HepG2 (cell line): Measurements from ENCODE around the gene UNKL. TPM values are rescaled to one million over a fixed set of nuclear protein-coding genes. Genes with fewer than 3 reads are reported as not detected.

Experiments
- ATAC-seq: fragments of 200-7000 bp; cut with Tn5 transposase; 3 replicates; pipeline ENCODE4 v1.9.1; 2020; ENCODE audit warnings: mild to moderate bottlenecking, moderate library complexity
- BruUV-seq: library from RNA; stranded (reverse); fragments of 400-500 nt; replicated peaks from 2 replicates; lab custom pipeline; 2021; lab: Mats Ljungman, UMichigan
- CTCF ChIA-PET: fragments of 300-600 bp; formaldehyde crosslinking; extraction: SDS; loops from one replicate; lab custom pipeline; 2021; ENCODE audit warnings: low total read pairs, inconsistent platforms, low intra/inter-chr PET ratio; lab: Yijun Ruan, JAX
- POLR2A ChIA-PET: fragments of 350-600 bp; sonication (Branson Sonifier 250); formaldehyde crosslinking; loops from one replicate; lab custom pipeline; 2020; ENCODE audit warnings: antibody characterized with exemption, inconsistent platforms; lab: Yijun Ruan, JAX
- DNase-seq: peaks from one replicate; pipeline ENCODE4 v3.0.0-alpha.2; 2015; ENCODE audit warnings: low spot score
- FAIRE-seq: peaks from 3 replicates; lab custom pipeline; 2011; peaks lifted over from hg19 to GRCh38; lab: Jason Lieb, UNC
- H2AFZ ChIP-seq: one replicate; pipeline ENCODE4 v1.6.1; 2011; ENCODE audit warnings: low read length, inconsistent platforms
- H3K27ac ChIP-seq: fragments of 300-600 bp; 3 replicates; pipeline ENCODE4 v1.8.0; 2011; ENCODE audit warnings: mixed run types, mild to moderate bottlenecking, mixed read lengths, low read length, inconsistent platforms; ENCODE audit not compliant: insufficient read depth; ENCODE audit errors: extremely low read length
- H3K27me3 ChIP-seq, 2 experiments: fragments of 200-600 bp in 1 of 2; 2 replicates in 1 of 2; 3 replicates in 1 of 2; pipeline versions ENCODE4 v1.6.0 to v1.8.0; 2011; ENCODE audit warnings: low read length in 2 of 2, mild to moderate bottlenecking in 2 of 2, moderate library complexity in 2 of 2, inconsistent platforms in 1 of 2; ENCODE audit not compliant: insufficient read depth in 2 of 2, control insufficient read depth in 1 of 2
- H3K36me3 ChIP-seq, 2 experiments: fragments of 200-600 bp in 1 of 2; replicated peaks in 1 of 2; 2 replicates in 1 of 2; 3 replicates in 1 of 2; pipeline versions ENCODE4 v1.5.1 to v1.8.0; 2011; ENCODE audit warnings: low read length in 2 of 2, inconsistent platforms in 1 of 2; ENCODE audit not compliant: insufficient read depth in 2 of 2, control insufficient read depth in 1 of 2
- H3K4me1 ChIP-seq: 2 replicates; pipeline ENCODE4 v1.5.1; 2012; ENCODE audit warnings: low read length, inconsistent platforms; ENCODE audit not compliant: insufficient read depth
- H3K4me2 ChIP-seq: 2 replicates; pipeline ENCODE4 v1.6.0; 2011; ENCODE audit warnings: low read depth, low read length, inconsistent platforms
- H3K4me3 ChIP-seq, 3 experiments: fragments of 200-600 bp in 1 of 3; sonication (generic), shearing (Covaris generic) in 1 of 3; replicated peaks in 1 of 3; 2 replicates each; pipeline ENCODE4 v1.5.1; 2011 to 2016; ENCODE audit warnings: low read length in 3 of 3, inconsistent platforms in 2 of 3, low read depth in 2 of 3, mild to moderate bottlenecking in 2 of 3, control low read depth in 1 of 3, mixed read lengths in 1 of 3; ENCODE audit not compliant: insufficient read depth in 1 of 3
- H3K79me2 ChIP-seq: one replicate; pipeline ENCODE4 v1.6.1; 2011; ENCODE audit warnings: low read length, inconsistent platforms; ENCODE audit not compliant: insufficient read depth
- H3K9ac ChIP-seq: 2 replicates; pipeline ENCODE4 v1.6.0; 2011; ENCODE audit warnings: mild to moderate bottlenecking, low read depth, low read length, inconsistent platforms; ENCODE audit not compliant: insufficient read depth
- H3K9me3 ChIP-seq: 2 replicates; pipeline ENCODE4 v1.5.1; 2012; ENCODE audit warnings: mild to moderate bottlenecking, low read length
- H4K20me1 ChIP-seq: 2 replicates; pipeline ENCODE4 v1.6.0; 2011; ENCODE audit warnings: inconsistent platforms, mild to moderate bottlenecking, low read length, moderate library complexity; ENCODE audit not compliant: insufficient read depth
- E2F5 ChIP-seq: sonication (generic); formaldehyde crosslinking; conservative IDR thresholded peaks from 2 replicates; pipeline ENCODE4 v1.4.0; 2020; ENCODE audit warnings: missing genetic modification reagents
- HDAC1 ChIP-seq: sonication (generic); formaldehyde crosslinking; IDR thresholded peaks from 2 replicates; pipeline ENCODE4 v1.5.1; 2020; ENCODE audit warnings: mild to moderate bottlenecking, missing genetic modification reagents
- KAT2B ChIP-seq: fragments of 150-350 bp; IDR thresholded peaks from 2 replicates; pipeline ENCODE4 v1.6.1; 2014; ENCODE audit warnings: low read depth, low read length, borderline replicate concordance
- KDM6A ChIP-seq: IDR thresholded peaks from 2 replicates; pipeline ENCODE4 v1.6.1; 2016; ENCODE audit warnings: low read depth
- MXD3 ChIP-seq: IDR thresholded peaks from 2 replicates; pipeline ENCODE4 v1.6.1; 2016; ENCODE audit warnings: mild to moderate bottlenecking, missing biosample characterization, missing genetic modification reagents
- NBN ChIP-seq: fragments of 450-650 bp; conservative IDR thresholded peaks from 2 replicates; pipeline ENCODE4 v1.6.1; 2017
- SIN3A ChIP-seq: IDR thresholded peaks from 2 replicates; pipeline ENCODE4 v1.6.1; 2011; ENCODE audit warnings: low read depth, mild to moderate bottlenecking, control low read depth, low read length, borderline replicate concordance
- SP2 ChIP-seq: sonication (generic); formaldehyde crosslinking; IDR thresholded peaks from 2 replicates; pipeline ENCODE4 v1.5.1; 2020; ENCODE audit warnings: mild to moderate bottlenecking, missing genetic modification reagents
- SP5 ChIP-seq: IDR thresholded peaks from 2 replicates; pipeline ENCODE4 v1.6.1; 2016; ENCODE audit warnings: low read depth, borderline replicate concordance
- ZNF513 ChIP-seq: sonication (generic); formaldehyde crosslinking; conservative IDR thresholded peaks from 2 replicates; pipeline ENCODE4 v1.5.0; 2020; ENCODE audit warnings: missing genetic modification reagents
- ZNF629 ChIP-seq: sonication (generic); formaldehyde crosslinking; conservative IDR thresholded peaks from 2 replicates; pipeline ENCODE4 v1.5.0; 2020; ENCODE audit warnings: missing genetic modification reagents
- ZNF660 ChIP-seq: sonication (generic); formaldehyde crosslinking; IDR thresholded peaks from 2 replicates; pipeline ENCODE4 v1.5.1; 2020; ENCODE audit warnings: mild to moderate bottlenecking, low read depth, missing genetic modification reagents, borderline replicate concordance
- ZNF839 ChIP-seq: sonication (generic); formaldehyde crosslinking; IDR thresholded peaks from 2 replicates; pipeline ENCODE4 v1.4.0; 2020; ENCODE audit warnings: missing genetic modification reagents, mild to moderate bottlenecking, borderline replicate concordance
- ZNF850 ChIP-seq: sonication (generic); formaldehyde crosslinking; conservative IDR thresholded peaks from 2 replicates; pipeline ENCODE4 v1.9.0; 2021; ENCODE audit warnings: mild to moderate bottlenecking, missing genetic modification reagents
- WGBS: methylation state at CpG from one replicate; pipeline ENCODE4 v1.1.6; 2017; ENCODE audit warnings: low lambda C conversion rate; 5-methylcytosine and 5-hydroxymethylcytosine counted together
- in situ Hi-C: cut with HindIII; loops from 2 replicates; pipeline ENCODE4 v1.10.0; 2017; ENCODE audit warnings: low pct_unique_long_range_greater_than_20kb; ENCODE audit not compliant: extremely low pct_ligation_motif_present
- intact Hi-C: fragments of 100-400 bp; cut with micrococcal nuclease; formaldehyde crosslinking; loops from one replicate; pipeline ENCODE4 v1.10.0; 2022; ENCODE audit not compliant: unreplicated experiment
- polyA plus RNA-seq, 8 experiments: library from polyadenylated mRNA; depleted of rRNA in 3 of 8; stranded (reverse) in 7 of 8; unstranded in 1 of 8; fragments of >200 nt; fragmentation: Illumina TruSeq in 4 of 8; extraction: Trizol in 4 of 8; gene quantifications; 2 replicates each; pipeline versions ENCODE4 v1.2.1 to v1.2.3, GENCODE V29; 2011 to 2016; ENCODE audit warnings: low read depth in 4 of 8, missing spikeins in 1 of 8, mixed read lengths in 1 of 8; ENCODE audit not compliant: insufficient read depth in 1 of 8
- total RNA-seq, 5 experiments: library from RNA; depleted of rRNA; stranded (reverse); fragments of >200 nt; fragmentation: Illumina TruSeq; extraction: Trizol; gene quantifications; 2 replicates each; pipeline ENCODE4 v1.2.3, GENCODE V29; 2016; ENCODE audit warnings: low read depth in 1 of 5
- TF ChIP-seq, protein P1 (sequence below): sonication (generic); formaldehyde crosslinking; IDR thresholded peaks from 2 replicates; pipeline ENCODE4 v1.5.0; 2020; ENCODE audit warnings: mild to moderate bottlenecking, missing genetic modification reagents, borderline replicate concordance

UNKL gene
- total and polyA plus RNA-seq, 2 of the 13 experiments (the other 11 are each of a cell fraction or from before 2014, with no cell fraction given): 10.4 to 17.6 TPM

- in situ Hi-C loops: no loop called here
- whole genome bisulfite sequencing: 88% methylated on average over 12 of the region's 17 CpGs
- Histone ChIP-seq H3K27me3 (no peaks in the 10 kb centered on the region; a peak in 1 of 5 replicates), H3K4me1 (peaks cover 7% of the 10 kb centered on the region), H3K9me3 (no peaks in the 10 kb centered on the region), H4K20me1 (no peaks in the 10 kb centered on the region), H3K36me3 (peaks cover 3 to 21% of the 10 kb centered on the region in 2 experiments; a peak in 4 of 5 replicates), H2AFZ (no peak overlapping the region), H3K9ac (no peak overlapping the region), H3K27ac (no peak overlapping the region), H3K4me3 (no peak overlapping the region), H3K79me2 (no peaks in the 10 kb centered on the region)
- POLR2A ChIA-PET: interaction anchor here (1.0 kb wide), 1 partner anchor 11 kb away, joined by 3 read pairs; no protein-coding TSS in a partner anchor
- FAIRE-seq (no peak), ATAC-seq (no peak), DNase-seq (no peak)
- intact Hi-C loops: no loop called here
- no TSS peak for BruUV-seq
- CTCF ChIA-PET: no interaction called here
- TF ChIP-seq HDAC1 (no peak), ZNF839 (CRISPR knock-in tag) (no peak), SIN3A (no peak), SP5 (CRISPR knock-in tag) (no peak), KDM6A (CRISPR knock-in tag) (no peak), ZNF513 (CRISPR knock-in tag) (no peak), ZNF850 (CRISPR knock-in tag) (no peak), ZNF629 (no peak), SP2 (no peak), KAT2B (no peak), NBN (no peak), ZNF660 (no peak), MXD3 (CRISPR knock-in tag) (no peak), E2F5 (no peak)
- TF ChIP-seq, protein P1, sequence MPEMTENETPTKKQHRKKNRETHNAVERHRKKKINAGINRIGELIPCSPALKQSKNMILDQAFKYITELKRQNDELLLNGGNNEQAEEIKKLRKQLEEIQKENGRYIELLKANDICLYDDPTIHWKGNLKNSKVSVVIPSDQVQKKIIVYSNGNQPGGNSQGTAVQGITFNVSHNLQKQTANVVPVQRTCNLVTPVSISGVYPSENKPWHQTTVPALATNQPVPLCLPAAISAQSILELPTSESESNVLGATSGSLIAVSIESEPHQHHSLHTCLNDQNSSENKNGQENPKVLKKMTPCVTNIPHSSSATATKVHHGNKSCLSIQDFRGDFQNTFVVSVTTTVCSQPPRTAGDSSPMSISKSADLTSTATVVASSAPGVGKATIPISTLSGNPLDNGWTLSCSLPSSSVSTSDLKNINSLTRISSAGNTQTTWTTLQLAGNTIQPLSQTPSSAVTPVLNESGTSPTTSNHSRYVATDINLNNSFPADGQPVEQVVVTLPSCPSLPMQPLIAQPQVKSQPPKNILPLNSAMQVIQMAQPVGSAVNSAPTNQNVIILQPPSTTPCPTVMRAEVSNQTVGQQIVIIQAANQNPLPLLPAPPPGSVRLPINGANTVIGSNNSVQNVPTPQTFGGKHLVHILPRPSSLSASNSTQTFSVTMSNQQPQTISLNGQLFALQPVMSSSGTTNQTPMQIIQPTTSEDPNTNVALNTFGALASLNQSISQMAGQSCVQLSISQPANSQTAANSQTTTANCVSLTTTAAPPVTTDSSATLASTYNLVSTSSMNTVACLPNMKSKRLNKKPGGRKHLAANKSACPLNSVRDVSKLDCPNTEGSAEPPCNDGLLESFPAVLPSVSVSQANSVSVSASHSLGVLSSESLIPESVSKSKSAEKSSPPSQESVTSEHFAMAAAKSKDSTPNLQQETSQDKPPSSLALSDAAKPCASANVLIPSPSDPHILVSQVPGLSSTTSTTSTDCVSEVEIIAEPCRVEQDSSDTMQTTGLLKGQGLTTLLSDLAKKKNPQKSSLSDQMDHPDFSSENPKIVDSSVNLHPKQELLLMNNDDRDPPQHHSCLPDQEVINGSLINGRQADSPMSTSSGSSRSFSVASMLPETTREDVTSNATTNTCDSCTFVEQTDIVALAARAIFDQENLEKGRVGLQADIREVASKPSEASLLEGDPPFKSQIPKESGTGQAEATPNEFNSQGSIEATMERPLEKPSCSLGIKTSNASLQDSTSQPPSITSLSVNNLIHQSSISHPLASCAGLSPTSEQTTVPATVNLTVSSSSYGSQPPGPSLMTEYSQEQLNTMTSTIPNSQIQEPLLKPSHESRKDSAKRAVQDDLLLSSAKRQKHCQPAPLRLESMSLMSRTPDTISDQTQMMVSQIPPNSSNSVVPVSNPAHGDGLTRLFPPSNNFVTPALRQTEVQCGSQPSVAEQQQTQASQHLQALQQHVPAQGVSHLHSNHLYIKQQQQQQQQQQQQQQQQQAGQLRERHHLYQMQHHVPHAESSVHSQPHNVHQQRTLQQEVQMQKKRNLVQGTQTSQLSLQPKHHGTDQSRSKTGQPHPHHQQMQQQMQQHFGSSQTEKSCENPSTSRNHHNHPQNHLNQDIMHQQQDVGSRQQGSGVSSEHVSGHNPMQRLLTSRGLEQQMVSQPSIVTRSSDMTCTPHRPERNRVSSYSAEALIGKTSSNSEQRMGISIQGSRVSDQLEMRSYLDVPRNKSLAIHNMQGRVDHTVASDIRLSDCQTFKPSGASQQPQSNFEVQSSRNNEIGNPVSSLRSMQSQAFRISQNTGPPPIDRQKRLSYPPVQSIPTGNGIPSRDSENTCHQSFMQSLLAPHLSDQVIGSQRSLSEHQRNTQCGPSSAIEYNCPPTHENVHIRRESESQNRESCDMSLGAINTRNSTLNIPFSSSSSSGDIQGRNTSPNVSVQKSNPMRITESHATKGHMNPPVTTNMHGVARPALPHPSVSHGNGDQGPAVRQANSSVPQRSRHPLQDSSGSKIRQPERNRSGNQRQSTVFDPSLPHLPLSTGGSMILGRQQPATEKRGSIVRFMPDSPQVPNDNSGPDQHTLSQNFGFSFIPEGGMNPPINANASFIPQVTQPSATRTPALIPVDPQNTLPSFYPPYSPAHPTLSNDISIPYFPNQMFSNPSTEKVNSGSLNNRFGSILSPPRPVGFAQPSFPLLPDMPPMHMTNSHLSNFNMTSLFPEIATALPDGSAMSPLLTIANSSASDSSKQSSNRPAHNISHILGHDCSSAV (CRISPR knock-in tag): no peak
- TF ChIP-seq, all 625 proteins: peak for 0
- no peak overlapping the region for H3K4me2 ChIP-seq
These were observed 88.1 kb downstream of the UNKL start for GRCh38 chr16:1326391-1326790.
